Neural cell (in vitro differentiated cells): ENCODE measurements around the gene LIMS2.

ENCODE experiments used
- CTCF ChIP-seq: fragments of 450-650 bp; IDR thresholded peaks from 2 replicates; pipeline ENCODE4 v1.5.1; 2014; ENCODE audit warnings: antibody characterized with exemption, mild to moderate bottlenecking, moderate library complexity; ENCODE audit not compliant: poor library complexity, severe bottlenecking
- EP300 ChIP-seq: fragments of 450-650 bp; conservative IDR thresholded peaks from 2 replicates; pipeline ENCODE4 v1.6.1; 2014; ENCODE audit warnings: antibody characterized with exemption, mild to moderate bottlenecking, moderate library complexity; ENCODE audit not compliant: poor library complexity, severe bottlenecking
- MXI1 ChIP-seq: fragments of 450-650 bp; conservative IDR thresholded peaks from 2 replicates; pipeline ENCODE4 v1.6.1; 2014; ENCODE audit warnings: antibody characterized with exemption, mild to moderate bottlenecking; ENCODE audit not compliant: poor library complexity, severe bottlenecking
- POLR2AphosphoS5 ChIP-seq: IDR thresholded peaks from 2 replicates; pipeline ENCODE4 v1.6.1; 2012

GRCh38 chr2:127704641-127705390 lies 29.5 kb upstream of the LIMS2 start:
- TF ChIP-seq CTCF: no peak
- TF ChIP-seq POLR2AphosphoS5: no peak
- no peak for TF ChIP-seq MXI1
- no peak for TF ChIP-seq EP300
